Neural cell (in vitro differentiated cells): Measurements from ENCODE around the gene G6PD. TPM values are rescaled to one million over a fixed set of nuclear protein-coding genes. Genes with fewer than 3 reads are reported as not detected.

Experiments
- H2AFZ ChIP-seq: fragments of 200-600, 300-800 bp; sonication (generic), shearing (Covaris generic); 2 replicates; pipeline ENCODE4 v1.6.0; 2014; ENCODE audit warnings: low read depth, mild to moderate bottlenecking, antibody characterized with exemption, low read length, moderate library complexity
- H3F3A ChIP-seq: fragments of 200-600 bp; shearing (Covaris generic); 2 replicates; pipeline ENCODE4 v1.6.1; 2016; ENCODE audit warnings: mild to moderate bottlenecking, moderate library complexity, mixed read lengths, antibody characterized with exemption, low read length; ENCODE audit not compliant: insufficient read depth, poor library complexity, severe bottlenecking
- H3K27ac ChIP-seq: fragments of 200-600, 300-800 bp; sonication (generic), shearing (Covaris generic); 2 replicates; pipeline ENCODE4 v1.5.1; 2014; ENCODE audit warnings: mild to moderate bottlenecking, low read length, moderate library complexity
- H3K27me3 ChIP-seq: fragments of 300-800, 200-600 bp; sonication (generic), shearing (Covaris generic); 2 replicates; pipeline ENCODE4 v1.6.0; 2014; ENCODE audit warnings: mild to moderate bottlenecking, low read depth, low read length, moderate library complexity; ENCODE audit not compliant: insufficient read depth
- H3K36me3 ChIP-seq: fragments of 300-800, 200-600 bp; sonication (generic), shearing (Covaris generic); 2 replicates; pipeline ENCODE4 v1.5.1; 2014; ENCODE audit warnings: mild to moderate bottlenecking, antibody characterized with exemption, low read length, moderate library complexity; ENCODE audit not compliant: insufficient read depth
- H3K4me2 ChIP-seq: fragments of 300-800, 200-600 bp; sonication (generic), shearing (Covaris generic); 2 replicates; pipeline ENCODE4 v1.6.0; 2014; ENCODE audit warnings: mild to moderate bottlenecking, low read length
- H3K4me3 ChIP-seq: fragments of 300-800, 200-600 bp; sonication (generic), shearing (Covaris generic); 2 replicates; pipeline ENCODE4 v1.5.1; 2014; ENCODE audit warnings: mild to moderate bottlenecking, low read length, moderate library complexity
- H3K79me2 ChIP-seq: fragments of 200-600 bp; shearing (Covaris generic); replicated peaks from 2 replicates; pipeline ENCODE4 v1.6.0; 2014; ENCODE audit warnings: mild to moderate bottlenecking, low read length, moderate library complexity; ENCODE audit not compliant: insufficient read depth
- H3K9ac ChIP-seq: fragments of 300-800, 200-600 bp; sonication (generic), shearing (Covaris generic); 2 replicates; pipeline ENCODE4 v1.6.1; 2016; ENCODE audit warnings: mild to moderate bottlenecking, low read length, mixed read lengths
- H3K9me2 ChIP-seq: fragments of 200-600 bp; shearing (Covaris generic); 2 replicates; pipeline ENCODE4 v1.6.1; 2016; ENCODE audit warnings: mild to moderate bottlenecking, low read length, mixed read lengths; ENCODE audit not compliant: insufficient read depth
- H3K9me3 ChIP-seq: fragments of 200-600, 300-800 bp; sonication (generic), shearing (Covaris generic); 2 replicates; pipeline ENCODE4 v1.6.1; 2016; ENCODE audit warnings: mild to moderate bottlenecking, mixed run types, low read length, moderate library complexity, mixed read lengths
- H4K20me1 ChIP-seq: fragments of 200-600 bp; shearing (Covaris generic); 2 replicates; pipeline ENCODE4 v1.6.1; 2016; ENCODE audit warnings: mild to moderate bottlenecking, mixed run types; ENCODE audit not compliant: insufficient read depth
- EP300 ChIP-seq: fragments of 450-650 bp; conservative IDR thresholded peaks from 2 replicates; pipeline ENCODE4 v1.6.1; 2014; ENCODE audit warnings: antibody characterized with exemption, mild to moderate bottlenecking, moderate library complexity; ENCODE audit not compliant: poor library complexity, severe bottlenecking
- EZH2 ChIP-seq: fragments of 200-600, 300-800 bp; shearing (Covaris generic), sonication (generic); IDR thresholded peaks from 2 replicates; pipeline ENCODE4 v1.6.1; 2014; ENCODE audit warnings: antibody characterized with exemption, low read length, borderline replicate concordance, mild to moderate bottlenecking; ENCODE audit not compliant: insufficient read depth, poor library complexity, severe bottlenecking
- MXI1 ChIP-seq: fragments of 450-650 bp; conservative IDR thresholded peaks from 2 replicates; pipeline ENCODE4 v1.6.1; 2014; ENCODE audit warnings: antibody characterized with exemption, mild to moderate bottlenecking; ENCODE audit not compliant: poor library complexity, severe bottlenecking
- POLR2AphosphoS5 ChIP-seq: IDR thresholded peaks from 2 replicates; pipeline ENCODE4 v1.6.1; 2012
- RAD21 ChIP-seq: fragments of 450-650 bp; conservative IDR thresholded peaks from 2 replicates; pipeline ENCODE4 v1.6.1; 2014; ENCODE audit warnings: antibody characterized with exemption, mild to moderate bottlenecking, moderate library complexity
- REST ChIP-seq: IDR thresholded peaks from 2 replicates; pipeline ENCODE4 v1.6.1; 2012; ENCODE audit warnings: borderline replicate concordance
- SMC3 ChIP-seq: fragments of 450-650 bp; conservative IDR thresholded peaks from 2 replicates; pipeline ENCODE4 v1.6.1; 2014; ENCODE audit warnings: antibody characterized with exemption, mild to moderate bottlenecking, moderate library complexity; ENCODE audit not compliant: poor library complexity
- TAF1 ChIP-seq: IDR thresholded peaks from 2 replicates; pipeline ENCODE4 v1.6.1; 2012; ENCODE audit warnings: low read depth
- polyA plus RNA-seq: library from polyadenylated mRNA; depleted of rRNA; stranded (reverse); fragments of >200 nt; gene quantifications from 2 replicates; pipeline ENCODE4 v1.2.3, GENCODE V29; 2014
- TF ChIP-seq, protein P1 (sequence below): fragments of 450-650 bp; IDR thresholded peaks from 2 replicates; pipeline ENCODE4 v1.5.1; 2014; ENCODE audit warnings: antibody characterized with exemption, mild to moderate bottlenecking, moderate library complexity; ENCODE audit not compliant: poor library complexity, severe bottlenecking

G6PD gene
- polyA plus RNA-seq, 1 donor from 2014 or later: 18.8 TPM

DNA sequence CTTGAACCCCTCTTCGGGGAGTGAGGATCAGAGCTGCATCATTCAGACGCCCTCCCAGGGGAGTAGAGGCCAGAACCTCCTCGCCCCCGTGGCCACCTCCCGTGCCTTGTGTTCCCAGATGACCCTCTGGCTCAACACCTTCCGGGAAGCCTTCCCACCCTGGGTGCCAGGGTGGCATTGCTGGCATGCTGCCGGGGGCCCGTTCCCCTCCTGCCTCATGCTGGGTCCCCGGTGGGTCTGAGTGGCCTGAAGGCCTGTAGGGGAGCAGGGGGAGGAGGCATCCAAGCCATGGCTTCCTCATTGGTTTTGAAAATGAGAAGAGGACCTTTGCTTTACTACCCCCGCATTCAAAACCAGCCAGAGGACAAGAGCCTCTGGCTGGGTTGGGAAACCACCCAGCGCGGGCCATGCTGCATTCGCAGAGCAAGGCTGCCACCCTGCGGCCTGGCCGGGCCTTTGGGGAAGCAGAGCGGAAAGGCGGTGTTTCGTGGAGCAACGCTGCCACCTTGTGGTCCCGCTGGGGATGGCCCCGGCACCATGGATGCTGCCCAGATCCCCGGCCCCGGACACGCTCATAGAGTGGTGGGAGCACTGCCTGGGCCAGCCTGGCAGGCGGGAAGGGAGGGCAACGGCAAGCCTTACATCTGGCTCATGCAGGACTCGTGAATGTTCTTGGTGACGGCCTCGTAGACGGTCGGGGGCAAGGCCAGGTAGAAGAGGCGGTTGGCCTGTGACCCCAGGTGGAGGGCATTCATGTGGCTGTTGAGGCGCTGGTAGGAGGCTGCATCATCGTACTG, 11.9 kb downstream of the G6PD start:
- Histone ChIP-seq H3K9me2 (no peaks in the 10 kb centered on the region), H3K9ac (peak overlapping the region; percentile 9), H3K27me3 (no peaks in the 10 kb centered on the region), H3K27ac (no peak overlapping the region), H3K4me2 (no peak overlapping the region), H3K9me3 (no peaks in the 10 kb centered on the region), H3K4me3 (no peak overlapping the region), H3K36me3 (no peaks in the 10 kb centered on the region), H4K20me1 (no peaks in the 10 kb centered on the region), H2AFZ (no peak overlapping the region), H3F3A (no peaks in the 10 kb centered on the region), H3K79me2 (no peaks in the 10 kb centered on the region)
- TF ChIP-seq, protein P1, sequence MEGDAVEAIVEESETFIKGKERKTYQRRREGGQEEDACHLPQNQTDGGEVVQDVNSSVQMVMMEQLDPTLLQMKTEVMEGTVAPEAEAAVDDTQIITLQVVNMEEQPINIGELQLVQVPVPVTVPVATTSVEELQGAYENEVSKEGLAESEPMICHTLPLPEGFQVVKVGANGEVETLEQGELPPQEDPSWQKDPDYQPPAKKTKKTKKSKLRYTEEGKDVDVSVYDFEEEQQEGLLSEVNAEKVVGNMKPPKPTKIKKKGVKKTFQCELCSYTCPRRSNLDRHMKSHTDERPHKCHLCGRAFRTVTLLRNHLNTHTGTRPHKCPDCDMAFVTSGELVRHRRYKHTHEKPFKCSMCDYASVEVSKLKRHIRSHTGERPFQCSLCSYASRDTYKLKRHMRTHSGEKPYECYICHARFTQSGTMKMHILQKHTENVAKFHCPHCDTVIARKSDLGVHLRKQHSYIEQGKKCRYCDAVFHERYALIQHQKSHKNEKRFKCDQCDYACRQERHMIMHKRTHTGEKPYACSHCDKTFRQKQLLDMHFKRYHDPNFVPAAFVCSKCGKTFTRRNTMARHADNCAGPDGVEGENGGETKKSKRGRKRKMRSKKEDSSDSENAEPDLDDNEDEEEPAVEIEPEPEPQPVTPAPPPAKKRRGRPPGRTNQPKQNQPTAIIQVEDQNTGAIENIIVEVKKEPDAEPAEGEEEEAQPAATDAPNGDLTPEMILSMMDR: peak; percentile 98
- peak; percentile 61 for TF ChIP-seq MXI1
- TF ChIP-seq RAD21: peak; percentile 99
- TF ChIP-seq TAF1: no peak
- peak; percentile 95 for TF ChIP-seq SMC3
- TF ChIP-seq EP300: no peak

- H3K4me2 ChIP-seq: no peak overlapping the region
- H3K9me2 ChIP-seq: no peaks in the 10 kb centered on the region
- H4K20me1 ChIP-seq: no peaks in the 10 kb centered on the region
- no peaks in the 10 kb centered on the region for H3K9me3 ChIP-seq
- no peaks in the 10 kb centered on the region for H3K27me3 ChIP-seq
- no peaks in the 10 kb centered on the region for H3K36me3 ChIP-seq
- H3K79me2 ChIP-seq: no peaks in the 10 kb centered on the region
- no peak overlapping the region for H3K9ac ChIP-seq
- no peak overlapping the region for H3K4me3 ChIP-seq
- no peak overlapping the region for H3K27ac ChIP-seq
- H3F3A ChIP-seq: no peaks in the 10 kb centered on the region
- TF ChIP-seq, protein P1: no peak
- TF ChIP-seq TAF1: no peak
- no peak for TF ChIP-seq EZH2
- no peak for TF ChIP-seq POLR2AphosphoS5
- TF ChIP-seq SMC3: no peak
- TF ChIP-seq RAD21: no peak
- no peak for TF ChIP-seq MXI1
- TF ChIP-seq REST: no peak
- TF ChIP-seq EP300: no peak
- H2AFZ ChIP-seq: no peak overlapping the region
Measured at GRCh38 chrX:154532690-154533089, 14.0 kb downstream of the G6PD start.
